ENCODE results near the gene MYH10. TPM values are rescaled to one million over a fixed set of nuclear protein-coding genes. Genes with fewer than 3 reads are reported as not detected.

MYH10 gene
- total RNA-seq, 1 donor from 2014 or later, result 13.2 TPM

- no peaks in the 10 kb centered on the region for H3K4me1 Mint-ChIP-seq (ENCODE audit: low read depth)
- no peaks in the 10 kb centered on the region for H3K36me3 Mint-ChIP-seq (ENCODE audit: low read depth)
- DNase-seq (ENCODE audit: low spot score), result no peak
- H3K9me3 Mint-ChIP-seq, result no peaks in the 10 kb centered on the region
- H3K4me3 Mint-ChIP-seq (ENCODE audit: low read depth), result no peak overlapping the region
- no peak overlapping the region for H3K27ac Mint-ChIP-seq
- no peaks in the 10 kb centered on the region for H3K27me3 Mint-ChIP-seq (ENCODE audit: low read depth)
- intact Hi-C loops (cut with micrococcal nuclease), result no loop called here
Measured at GRCh38 chr17:8518326-8518725, 112.2 kb downstream of the MYH10 start.

- Mint-ChIP-seq H3K9me3 (no peaks in the 10 kb centered on the region), H3K27ac (no peak overlapping the region), H3K4me1 (ENCODE audit: low read depth) (no peaks in the 10 kb centered on the region), H3K27me3 (ENCODE audit: low read depth) (no peaks in the 10 kb centered on the region), H3K4me3 (ENCODE audit: low read depth) (no peak overlapping the region), H3K36me3 (ENCODE audit: low read depth) (no peaks in the 10 kb centered on the region)
- intact Hi-C loops (cut with micrococcal nuclease), result no loop called here
- no peak for DNase-seq (ENCODE audit: low spot score)
Measured at GRCh38 chr17:8514801-8515200, 115.7 kb downstream of the MYH10 start.

GRCh38 chr17:8506145-8506544 lies 124.4 kb downstream of the MYH10 start:
- H3K36me3 Mint-ChIP-seq (ENCODE audit: low read depth), result peaks cover 8% of the 10 kb centered on the region
- no peaks in the 10 kb centered on the region for H3K4me1 Mint-ChIP-seq (ENCODE audit: low read depth)
- DNase-seq (ENCODE audit: low spot score), result no peak
- intact Hi-C loops (cut with micrococcal nuclease), result no loop called here
- no peaks in the 10 kb centered on the region for H3K9me3 Mint-ChIP-seq
- H3K4me3 Mint-ChIP-seq (ENCODE audit: low read depth), result no peak overlapping the region
- no peak overlapping the region for H3K27ac Mint-ChIP-seq
- no peaks in the 10 kb centered on the region for H3K27me3 Mint-ChIP-seq (ENCODE audit: low read depth)

GRCh38 chr17:8504460-8505207 lies 125.9 kb downstream of the MYH10 start:
- Mint-ChIP-seq H3K27ac (no peak overlapping the region), H3K27me3 (ENCODE audit: low read depth) (no peaks in the 10 kb centered on the region), H3K4me1 (ENCODE audit: low read depth) (no peaks in the 10 kb centered on the region), H3K4me3 (ENCODE audit: low read depth) (no peak overlapping the region), H3K9me3 (no peaks in the 10 kb centered on the region), H3K36me3 (ENCODE audit: low read depth) (peaks cover 11% of the 10 kb centered on the region)
- DNase-seq (ENCODE audit: low spot score), result no peak
- intact Hi-C loops (cut with micrococcal nuclease), result no loop called here

GRCh38 chr17:8503807-8504206 lies 126.7 kb downstream of the MYH10 start:
- no peaks in the 10 kb centered on the region for H3K9me3 Mint-ChIP-seq
- no peak overlapping the region for H3K4me3 Mint-ChIP-seq (ENCODE audit: low read depth)
- no peak for DNase-seq (ENCODE audit: low spot score)
- intact Hi-C loops (cut with micrococcal nuclease), result no loop called here
- no peak overlapping the region for H3K27ac Mint-ChIP-seq
- no peaks in the 10 kb centered on the region for H3K27me3 Mint-ChIP-seq (ENCODE audit: low read depth)
- H3K36me3 Mint-ChIP-seq (ENCODE audit: low read depth), result peaks cover 7% of the 10 kb centered on the region
- H3K4me1 Mint-ChIP-seq (ENCODE audit: low read depth), result no peaks in the 10 kb centered on the region

GRCh38 chr17:8503368-8503767 lies 127.2 kb downstream of the MYH10 start:
- Mint-ChIP-seq H3K27me3 (ENCODE audit: low read depth) (no peaks in the 10 kb centered on the region), H3K27ac (no peak overlapping the region), H3K4me3 (ENCODE audit: low read depth) (no peak overlapping the region), H3K9me3 (no peaks in the 10 kb centered on the region), H3K36me3 (ENCODE audit: low read depth) (peaks cover 7% of the 10 kb centered on the region), H3K4me1 (ENCODE audit: low read depth) (no peaks in the 10 kb centered on the region)
- intact Hi-C loops (cut with micrococcal nuclease), result no loop called here
- DNase-seq (ENCODE audit: low spot score), result no peak

GRCh38 chr17:8502126-8502525 lies 128.4 kb downstream of the MYH10 start:
- H3K27me3 Mint-ChIP-seq (ENCODE audit: low read depth), result no peaks in the 10 kb centered on the region
- no peak overlapping the region for H3K27ac Mint-ChIP-seq
- peaks cover 7% of the 10 kb centered on the region for H3K36me3 Mint-ChIP-seq (ENCODE audit: low read depth)
- no peaks in the 10 kb centered on the region for H3K4me1 Mint-ChIP-seq (ENCODE audit: low read depth)
- no peaks in the 10 kb centered on the region for H3K9me3 Mint-ChIP-seq
- no peak for DNase-seq (ENCODE audit: low spot score)
- intact Hi-C loops (cut with micrococcal nuclease), result no loop called here
- no peak overlapping the region for H3K4me3 Mint-ChIP-seq (ENCODE audit: low read depth)

GRCh38 chr17:8500609-8501008 lies 129.9 kb downstream of the MYH10 start:
- Mint-ChIP-seq H3K27ac (no peak overlapping the region), H3K36me3 (ENCODE audit: low read depth) (peaks cover 3% of the 10 kb centered on the region), H3K4me3 (ENCODE audit: low read depth) (no peak overlapping the region), H3K9me3 (no peaks in the 10 kb centered on the region), H3K4me1 (ENCODE audit: low read depth) (no peaks in the 10 kb centered on the region), H3K27me3 (ENCODE audit: low read depth) (no peaks in the 10 kb centered on the region)
- no peak for DNase-seq (ENCODE audit: low spot score)
- intact Hi-C loops (cut with micrococcal nuclease), result no loop called here

GRCh38 chr17:8499614-8500013 lies 130.9 kb downstream of the MYH10 start:
- peaks cover 3% of the 10 kb centered on the region for H3K36me3 Mint-ChIP-seq (ENCODE audit: low read depth)
- intact Hi-C loops (cut with micrococcal nuclease), result no loop called here
- no peaks in the 10 kb centered on the region for H3K4me1 Mint-ChIP-seq (ENCODE audit: low read depth)
- H3K27me3 Mint-ChIP-seq (ENCODE audit: low read depth), result no peaks in the 10 kb centered on the region
- no peaks in the 10 kb centered on the region for H3K9me3 Mint-ChIP-seq
- H3K4me3 Mint-ChIP-seq (ENCODE audit: low read depth), result no peak overlapping the region
- DNase-seq (ENCODE audit: low spot score), result no peak
- H3K27ac Mint-ChIP-seq, result no peak overlapping the region

GRCh38 chr17:8499171-8499570 lies 131.4 kb downstream of the MYH10 start:
- Mint-ChIP-seq H3K4me3 (ENCODE audit: low read depth) (no peak overlapping the region), H3K4me1 (ENCODE audit: low read depth) (no peaks in the 10 kb centered on the region), H3K9me3 (no peaks in the 10 kb centered on the region), H3K27me3 (ENCODE audit: low read depth) (no peaks in the 10 kb centered on the region), H3K27ac (no peak overlapping the region), H3K36me3 (ENCODE audit: low read depth) (peaks cover 3% of the 10 kb centered on the region)
- intact Hi-C loops (cut with micrococcal nuclease), result no loop called here
- no peak for DNase-seq (ENCODE audit: low spot score)

- no peaks in the 10 kb centered on the region for H3K9me3 Mint-ChIP-seq
- intact Hi-C loops (cut with micrococcal nuclease), result no loop called here
- no peaks in the 10 kb centered on the region for H3K4me1 Mint-ChIP-seq (ENCODE audit: low read depth)
- no peak overlapping the region for H3K4me3 Mint-ChIP-seq (ENCODE audit: low read depth)
- H3K27me3 Mint-ChIP-seq (ENCODE audit: low read depth), result no peaks in the 10 kb centered on the region
- H3K36me3 Mint-ChIP-seq (ENCODE audit: low read depth), result peaks cover 3% of the 10 kb centered on the region
- no peak overlapping the region for H3K27ac Mint-ChIP-seq
- DNase-seq (ENCODE audit: low spot score), result no peak
Measured at GRCh38 chr17:8496081-8496480, 134.4 kb downstream of the MYH10 start.

GRCh38 chr17:8494506-8495111 lies 135.9 kb downstream of the MYH10 start:
- H3K27ac Mint-ChIP-seq, result no peak overlapping the region
- no peak overlapping the region for H3K4me3 Mint-ChIP-seq (ENCODE audit: low read depth)
- intact Hi-C loops (cut with micrococcal nuclease), result no loop called here
- no peak for DNase-seq (ENCODE audit: low spot score)
- H3K4me1 Mint-ChIP-seq (ENCODE audit: low read depth), result no peaks in the 10 kb centered on the region
- no peaks in the 10 kb centered on the region for H3K36me3 Mint-ChIP-seq (ENCODE audit: low read depth)
- no peaks in the 10 kb centered on the region for H3K27me3 Mint-ChIP-seq (ENCODE audit: low read depth)
- no peaks in the 10 kb centered on the region for H3K9me3 Mint-ChIP-seq

- DNase-seq (ENCODE audit: low spot score), result no peak
- H3K9me3 Mint-ChIP-seq, result no peaks in the 10 kb centered on the region
- H3K4me3 Mint-ChIP-seq (ENCODE audit: low read depth), result no peak overlapping the region
- H3K4me1 Mint-ChIP-seq (ENCODE audit: low read depth), result no peaks in the 10 kb centered on the region
- no peaks in the 10 kb centered on the region for H3K27me3 Mint-ChIP-seq (ENCODE audit: low read depth)
- intact Hi-C loops (cut with micrococcal nuclease), result no loop called here
- H3K27ac Mint-ChIP-seq, result no peak overlapping the region
- no peaks in the 10 kb centered on the region for H3K36me3 Mint-ChIP-seq (ENCODE audit: low read depth)
Measured at GRCh38 chr17:8494021-8494420, 136.5 kb downstream of the MYH10 start.

Measured in activated T-helper 2 cell treated with anti-CD3 and anti-CD28 coated beads, Interferon-gamma antibody, Interleukin-2, Interleukin-4, amounts not matched to agents 10 μg/mL and 5 μg/mL and 100 μg/mL, durations not matched to agents 14 hours and 24 hours and 36 hours (primary cell).